Esophagus squamous epithelium (tissue), 5 donors: Measurements from ENCODE around the gene DELE1. TPM values are rescaled to one million over a fixed set of nuclear protein-coding genes. Genes with fewer than 3 reads are reported as not detected.

Source experiments
- DNase-seq: peaks from one replicate; lab custom pipeline; 2025; lab: John Stamatoyannopoulos, UW
- H3K27ac ChIP-seq, 4 donors: fragments of 200-600 bp; sonication (generic); one replicate each; pipeline ENCODE4 v1.5.1; 2016 to 2019; ENCODE audit warnings: mild to moderate bottlenecking in 1 of 4
- H3K27me3 ChIP-seq, 4 donors: fragments of 200-600 bp; sonication (generic); 1 replicate in 3 of 4; 2 replicates in 1 of 4; pipeline versions ENCODE4 v1.5.1 to v1.6.0; 2017 to 2021; ENCODE audit warnings: antibody characterized with exemption in 1 of 4
- H3K36me3 ChIP-seq, 3 donors: fragments of 200-600 bp; sonication (generic); one replicate each; pipeline ENCODE4 v1.5.1; 2016 to 2019
- H3K4me1 ChIP-seq, 3 donors: fragments of 200-600 bp; sonication (generic); one replicate each; pipeline ENCODE4 v1.5.1; 2017 to 2019
- H3K4me3 ChIP-seq, 4 donors: fragments of 200-600 bp; sonication (generic); 1 replicate in 3 of 4; 2 replicates in 1 of 4; pipeline ENCODE4 v1.5.1; 2016 to 2019; ENCODE audit warnings: mild to moderate bottlenecking in 2 of 4, moderate library complexity in 1 of 4
- H3K9me3 ChIP-seq, 3 donors: fragments of 200-600 bp; sonication (generic); one replicate each; pipeline ENCODE4 v1.5.1; 2016 to 2019
- POLR2A ChIP-seq, 4 donors: fragments of 450-650 bp; IDR thresholded peaks; one replicate each; pipeline ENCODE4 v1.6.1; 2017; ENCODE audit warnings: antibody characterized with exemption in 4 of 4, mild to moderate bottlenecking in 4 of 4, moderate library complexity in 3 of 4
- WGBS, 2 donors: methylation state at CpG; one replicate each; pipeline ENCODE4 v1.1.5; 2018; 5-methylcytosine and 5-hydroxymethylcytosine counted together
- intact Hi-C: fragments of 100-400 bp; cut with DNase I; formaldehyde crosslinking; loops from one replicate; pipeline ENCODE4 v1.15.0; 2022
- total RNA-seq, 4 donors: library from RNA; depleted of rRNA; stranded (reverse); fragments of >200 nt; gene quantifications; one replicate each; pipeline ENCODE4 v1.1.0, GENCODE V29; 2016
- TF ChIP-seq, protein P1 (sequence below), 6 experiments: fragments of 450-650 bp in 4 of 6; fragments of 200-600 bp in 2 of 6; sonication (generic) in 2 of 6; IDR thresholded peaks; one replicate each; pipeline ENCODE4 v1.5.1; 2016 to 2019; ENCODE audit warnings: antibody characterized with exemption in 6 of 6, mild to moderate bottlenecking in 4 of 6, moderate library complexity in 4 of 6
- donor health status: DM: yes; HTN: yes; CAD: no.

Gene DELE1
- total RNA-seq, 4 donors from 2014 or later = 27.3 to 68.5 (median 37.1) TPM

DNA sequence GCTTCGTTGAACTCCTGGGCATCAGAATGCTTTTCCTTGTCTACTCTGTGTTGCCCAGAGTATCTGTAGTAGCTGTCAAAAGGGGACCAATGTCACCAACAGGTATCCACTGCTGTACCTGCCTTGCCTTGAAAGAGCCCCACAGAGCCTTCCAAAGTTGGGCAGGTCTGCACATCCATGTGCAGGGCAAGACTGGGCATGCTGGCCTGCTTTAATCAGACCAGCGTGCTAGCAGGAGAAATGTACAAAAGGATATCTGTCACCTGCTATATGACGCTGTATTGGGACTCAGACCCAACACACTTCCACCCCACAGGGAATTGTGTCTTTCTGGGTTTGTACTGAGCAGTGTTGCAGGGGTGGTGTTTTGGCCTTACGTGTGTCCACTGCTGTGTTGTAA lies 11.9 kb downstream of the DELE1 start:
- Histone ChIP-seq H3K4me3 (no peak overlapping the region), H3K27ac (peak overlapping the region in 1 of 4 donors; percentile 43), H3K4me1 (peaks cover 0 to 22% (median 4%) of the 10 kb centered on the region in 3 donors), H3K27me3 (no peaks in the 10 kb centered on the region), H3K36me3 (peaks cover 25 to 99% (median 50%) of the 10 kb centered on the region in 3 donors), H3K9me3 (no peaks in the 10 kb centered on the region)
- 50 to 53% methylated on average over 2 to 3 of the region's 4 CpGs for WGBS, 2 donors
- intact Hi-C loops = no loop called here
- DNase-seq = no peak
- no peak for TF ChIP-seq POLR2A (IDR thresholded peaks at IDR 0.05)
- TF ChIP-seq, protein P1, sequence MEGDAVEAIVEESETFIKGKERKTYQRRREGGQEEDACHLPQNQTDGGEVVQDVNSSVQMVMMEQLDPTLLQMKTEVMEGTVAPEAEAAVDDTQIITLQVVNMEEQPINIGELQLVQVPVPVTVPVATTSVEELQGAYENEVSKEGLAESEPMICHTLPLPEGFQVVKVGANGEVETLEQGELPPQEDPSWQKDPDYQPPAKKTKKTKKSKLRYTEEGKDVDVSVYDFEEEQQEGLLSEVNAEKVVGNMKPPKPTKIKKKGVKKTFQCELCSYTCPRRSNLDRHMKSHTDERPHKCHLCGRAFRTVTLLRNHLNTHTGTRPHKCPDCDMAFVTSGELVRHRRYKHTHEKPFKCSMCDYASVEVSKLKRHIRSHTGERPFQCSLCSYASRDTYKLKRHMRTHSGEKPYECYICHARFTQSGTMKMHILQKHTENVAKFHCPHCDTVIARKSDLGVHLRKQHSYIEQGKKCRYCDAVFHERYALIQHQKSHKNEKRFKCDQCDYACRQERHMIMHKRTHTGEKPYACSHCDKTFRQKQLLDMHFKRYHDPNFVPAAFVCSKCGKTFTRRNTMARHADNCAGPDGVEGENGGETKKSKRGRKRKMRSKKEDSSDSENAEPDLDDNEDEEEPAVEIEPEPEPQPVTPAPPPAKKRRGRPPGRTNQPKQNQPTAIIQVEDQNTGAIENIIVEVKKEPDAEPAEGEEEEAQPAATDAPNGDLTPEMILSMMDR (IDR thresholded peaks at IDR 0.05) = no peak

DNA sequence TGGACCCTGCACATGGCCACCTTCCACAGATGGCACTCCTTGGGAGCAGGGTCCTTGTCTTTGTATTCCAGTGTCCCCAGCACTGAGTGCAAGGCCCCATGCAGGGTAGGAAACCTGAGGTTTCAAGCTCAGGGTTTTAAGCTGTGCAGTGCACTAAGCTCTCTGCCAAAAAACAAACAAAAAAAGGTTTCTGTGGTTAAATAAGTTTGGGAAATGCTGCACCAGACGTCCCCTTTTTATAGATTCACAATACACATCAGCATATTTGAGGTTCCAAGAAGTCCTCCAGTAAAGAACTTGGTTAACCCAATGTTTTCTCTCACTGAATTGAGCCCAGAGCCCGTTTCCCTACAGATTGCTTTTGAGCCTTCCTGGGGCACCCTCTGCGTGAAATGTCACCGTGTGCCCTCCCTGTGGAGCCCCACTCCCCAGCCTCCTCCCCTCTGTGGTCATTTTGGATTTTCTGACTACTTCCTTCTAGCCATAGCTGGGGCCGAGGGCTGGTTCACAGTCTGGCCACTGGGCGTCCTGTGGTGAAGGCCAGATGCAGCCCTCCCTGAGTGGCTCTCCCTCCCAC lies 17.1 kb downstream of the DELE1 start:
- no peak for DNase-seq
- no peak overlapping the region for H3K4me3 ChIP-seq
- 54 to 57% methylated on average over 4 to 6 of the region's 6 CpGs for WGBS, 2 donors
- peaks cover 8 to 50% (median 21%) of the 10 kb centered on the region in 3 donors for H3K36me3 ChIP-seq
- H3K27ac ChIP-seq = peak overlapping the region in 2 of 4 donors; percentile 39 to 64
- H3K4me1 ChIP-seq = peaks cover 0 to 39% (median 22%) of the 10 kb centered on the region in 3 donors
- TF ChIP-seq POLR2A (IDR thresholded peaks at IDR 0.05) = no peak
- TF ChIP-seq, protein P1 (IDR thresholded peaks at IDR 0.05) = no peak
- intact Hi-C loops = no loop called here
- no peaks in the 10 kb centered on the region for H3K27me3 ChIP-seq
- no peaks in the 10 kb centered on the region for H3K9me3 ChIP-seq

DNA sequence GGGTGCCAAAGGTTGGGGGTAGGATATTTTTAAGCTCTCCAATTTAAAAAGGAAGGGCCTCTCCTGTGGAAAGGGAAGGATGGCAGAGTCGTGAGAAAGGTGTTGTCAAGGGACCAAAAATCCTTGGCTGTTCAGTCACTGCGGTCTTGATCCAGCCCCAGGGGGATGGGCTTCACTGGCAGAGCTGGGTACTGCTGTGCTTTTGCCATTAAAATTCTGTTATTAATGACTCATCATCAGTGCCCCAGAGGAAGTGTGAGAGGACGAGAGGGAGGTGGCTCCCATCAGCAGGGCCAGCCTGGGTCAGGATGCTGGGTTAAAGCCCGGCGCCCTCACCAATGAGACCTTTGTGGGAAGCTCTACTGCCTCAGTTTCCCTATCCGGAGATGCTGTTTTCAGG lies 17.6 kb downstream of the DELE1 start:
- intact Hi-C loops = no loop called here
- Histone ChIP-seq H3K36me3 (peaks cover 4 to 45% (median 16%) of the 10 kb centered on the region in 3 donors), H3K4me3 (no peak overlapping the region), H3K27me3 (no peaks in the 10 kb centered on the region), H3K27ac (peak overlapping the region in 2 of 4 donors; percentile 39 to 64), H3K4me1 (peaks cover 0 to 40% (median 25%) of the 10 kb centered on the region in 3 donors), H3K9me3 (no peaks in the 10 kb centered on the region)
- TF ChIP-seq, protein P1 (IDR thresholded peaks at IDR 0.05) = no peak
- no peak for TF ChIP-seq POLR2A (IDR thresholded peaks at IDR 0.05)
- DNase-seq = no peak
- 20 to 30% methylated on average over 2 to 4 of the region's 6 CpGs for WGBS, 2 donors

DNA sequence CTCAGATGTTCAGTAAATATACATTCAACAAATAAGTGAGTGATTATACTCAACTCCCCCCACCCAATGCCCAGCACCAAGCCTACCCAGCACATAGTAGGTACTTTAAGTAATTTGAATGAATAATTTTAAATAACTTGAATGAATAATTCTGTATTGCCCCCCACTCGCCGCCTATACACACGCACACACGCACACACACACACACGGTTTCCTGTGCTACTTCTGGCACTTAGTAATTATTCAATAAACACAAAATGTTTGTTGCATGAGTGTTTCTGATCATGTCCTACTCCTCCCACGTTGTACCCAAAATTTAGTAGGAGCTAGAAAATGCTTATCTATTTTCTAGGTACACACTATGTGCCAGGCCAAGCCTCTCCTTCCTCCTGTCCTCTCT lies 18.1 kb downstream of the DELE1 start:
- H3K36me3 ChIP-seq = peaks cover 0 to 40% (median 11%) of the 10 kb centered on the region in 3 donors
- TF ChIP-seq POLR2A (IDR thresholded peaks at IDR 0.05) = no peak
- TF ChIP-seq, protein P1 (IDR thresholded peaks at IDR 0.05) = no peak
- peak overlapping the region in 2 of 4 donors; percentile 39 to 64 for H3K27ac ChIP-seq
- H3K9me3 ChIP-seq = no peaks in the 10 kb centered on the region
- 79% methylated on average over 6 of the region's 6 CpGs for WGBS, 2 donors
- no peak for DNase-seq
- intact Hi-C loops = no loop called here
- no peaks in the 10 kb centered on the region for H3K27me3 ChIP-seq
- H3K4me1 ChIP-seq = peaks cover 0 to 42% (median 25%) of the 10 kb centered on the region in 3 donors
- H3K4me3 ChIP-seq = no peak overlapping the region

DNA sequence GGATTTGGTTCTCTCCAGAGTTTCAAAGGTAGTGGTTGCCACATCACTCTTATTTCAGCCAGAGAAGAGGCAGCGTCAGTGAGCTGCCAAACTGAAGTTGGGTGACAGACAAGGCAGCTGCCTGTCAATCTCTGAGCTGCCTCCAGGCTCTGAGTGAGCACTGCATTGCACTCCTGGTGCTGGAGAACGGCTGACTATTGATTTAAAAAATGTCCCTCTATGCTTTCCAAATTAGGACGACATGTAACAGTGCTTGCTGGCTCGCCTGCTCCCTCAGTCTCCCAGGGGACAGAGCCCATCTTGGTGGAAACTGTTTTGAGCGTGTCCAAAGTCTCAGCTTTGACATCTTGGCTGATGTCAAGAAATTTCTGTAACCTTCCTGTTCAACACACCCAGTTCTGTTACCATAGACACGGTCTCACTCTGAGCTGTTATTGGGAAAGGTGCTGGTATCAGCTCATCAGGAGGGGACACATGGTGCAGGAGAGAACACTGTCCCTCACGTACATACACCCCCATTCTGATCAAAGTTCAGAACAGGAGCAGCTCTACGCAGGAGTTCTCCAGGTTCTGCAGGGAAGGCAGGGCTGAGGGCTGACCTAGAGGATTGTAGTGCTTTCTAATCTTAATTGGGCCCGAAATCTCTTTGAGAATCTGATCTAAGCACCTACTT lies 18.6 kb downstream of the DELE1 start:
- Histone ChIP-seq H3K4me3 (no peak overlapping the region), H3K27ac (peak overlapping the region in 2 of 4 donors; percentile 39 to 64), H3K27me3 (no peaks in the 10 kb centered on the region), H3K4me1 (peaks cover 0 to 42% (median 25%) of the 10 kb centered on the region in 3 donors), H3K9me3 (no peaks in the 10 kb centered on the region), H3K36me3 (peaks cover 0 to 35% (median 11%) of the 10 kb centered on the region in 3 donors)
- 65 to 70% methylated on average over 9 of the region's 9 CpGs for WGBS, 2 donors
- TF ChIP-seq POLR2A (IDR thresholded peaks at IDR 0.05) = no peak
- TF ChIP-seq, protein P1 (IDR thresholded peaks at IDR 0.05) = no peak
- DNase-seq = no peak
- intact Hi-C loops = no loop called here
